ENCODE measurements around the gene RRP36.

The RRP36 gene

DNA sequence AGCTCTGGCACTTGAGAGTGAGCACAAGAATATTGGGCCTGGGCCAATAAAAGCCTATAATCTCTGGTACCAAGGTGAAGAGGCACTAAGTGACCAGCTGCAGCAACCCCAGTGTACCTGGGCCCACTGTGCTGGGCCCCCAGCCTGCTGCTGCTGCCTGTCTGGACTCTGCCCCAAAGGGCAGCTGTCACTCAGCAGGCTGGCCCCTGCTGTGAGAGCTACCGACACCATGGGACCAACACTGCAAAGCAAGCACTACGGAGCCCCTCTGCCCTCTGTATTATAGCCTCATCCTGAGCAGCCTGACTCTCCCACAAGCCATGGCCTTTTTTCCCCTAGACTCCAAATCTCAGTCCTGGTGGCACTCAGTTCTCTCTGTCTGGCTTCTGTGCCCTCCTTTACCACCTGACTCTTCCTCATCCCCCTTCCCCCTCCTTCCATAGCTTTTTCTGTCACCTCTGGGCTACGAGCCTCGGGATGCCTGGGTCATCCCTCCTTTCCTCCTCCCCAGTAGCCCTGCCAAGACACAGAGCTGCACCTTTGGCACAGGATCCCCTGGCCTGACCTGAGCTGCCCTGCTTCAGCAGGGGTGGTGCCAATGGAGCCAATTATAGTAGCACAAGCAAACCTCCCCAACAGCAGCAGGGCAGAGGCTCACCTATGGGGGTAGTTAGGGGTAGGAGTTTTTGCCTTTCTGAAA lies 14.2 kb downstream of the RRP36 start:
- no peak overlapping the region for H3K4me2 ChIP-seq (ENCODE audit: low read depth, low read length, poor library complexity, severe bottlenecking)
- peaks cover 4% of the 10 kb centered on the region; the same call in 1 of the 2 replicates for H3K36me3 ChIP-seq (ENCODE audit: low read length)
- H3K9me3 ChIP-seq (ENCODE audit: insufficient read depth, low read length), result no peaks in the 10 kb centered on the region
- no peaks in the 10 kb centered on the region for H4K20me1 ChIP-seq (ENCODE audit: low read depth, low read length)
- H3K27me3 ChIP-seq (ENCODE audit: low read length), result no peaks in the 10 kb centered on the region
- H3K9me2 ChIP-seq (replicated peaks; ENCODE audit: insufficient read depth, low read length), result no peaks in the 10 kb centered on the region
- TF ChIP-seq EZH2phosphoT487 (conservative IDR thresholded peaks at IDR 0.05; ENCODE audit: low read length), result no peak
- TF ChIP-seq, protein P1, sequence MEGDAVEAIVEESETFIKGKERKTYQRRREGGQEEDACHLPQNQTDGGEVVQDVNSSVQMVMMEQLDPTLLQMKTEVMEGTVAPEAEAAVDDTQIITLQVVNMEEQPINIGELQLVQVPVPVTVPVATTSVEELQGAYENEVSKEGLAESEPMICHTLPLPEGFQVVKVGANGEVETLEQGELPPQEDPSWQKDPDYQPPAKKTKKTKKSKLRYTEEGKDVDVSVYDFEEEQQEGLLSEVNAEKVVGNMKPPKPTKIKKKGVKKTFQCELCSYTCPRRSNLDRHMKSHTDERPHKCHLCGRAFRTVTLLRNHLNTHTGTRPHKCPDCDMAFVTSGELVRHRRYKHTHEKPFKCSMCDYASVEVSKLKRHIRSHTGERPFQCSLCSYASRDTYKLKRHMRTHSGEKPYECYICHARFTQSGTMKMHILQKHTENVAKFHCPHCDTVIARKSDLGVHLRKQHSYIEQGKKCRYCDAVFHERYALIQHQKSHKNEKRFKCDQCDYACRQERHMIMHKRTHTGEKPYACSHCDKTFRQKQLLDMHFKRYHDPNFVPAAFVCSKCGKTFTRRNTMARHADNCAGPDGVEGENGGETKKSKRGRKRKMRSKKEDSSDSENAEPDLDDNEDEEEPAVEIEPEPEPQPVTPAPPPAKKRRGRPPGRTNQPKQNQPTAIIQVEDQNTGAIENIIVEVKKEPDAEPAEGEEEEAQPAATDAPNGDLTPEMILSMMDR (IDR thresholded peaks at IDR 0.05; ENCODE audit: insufficient read depth, low read length, poor library complexity, severe bottlenecking), result no peak
- peaks cover 6% of the 10 kb centered on the region; the same call in 1 of the 2 replicates for H3F3A ChIP-seq (ENCODE audit: insufficient read depth)
- H3K9ac ChIP-seq (ENCODE audit: low read length), result no peak overlapping the region
- H3K27ac ChIP-seq (ENCODE audit: low read depth, low read length), result no peak overlapping the region
- H3K4me3 ChIP-seq (ENCODE audit: insufficient read depth, low read length, poor library complexity, severe bottlenecking), result no peak overlapping the region
- H3K79me2 ChIP-seq (ENCODE audit: insufficient read depth, low read length), result no peaks in the 10 kb centered on the region
- H2AFZ ChIP-seq (ENCODE audit: low read depth, low read length, severe bottlenecking), result no peak overlapping the region

DNA sequence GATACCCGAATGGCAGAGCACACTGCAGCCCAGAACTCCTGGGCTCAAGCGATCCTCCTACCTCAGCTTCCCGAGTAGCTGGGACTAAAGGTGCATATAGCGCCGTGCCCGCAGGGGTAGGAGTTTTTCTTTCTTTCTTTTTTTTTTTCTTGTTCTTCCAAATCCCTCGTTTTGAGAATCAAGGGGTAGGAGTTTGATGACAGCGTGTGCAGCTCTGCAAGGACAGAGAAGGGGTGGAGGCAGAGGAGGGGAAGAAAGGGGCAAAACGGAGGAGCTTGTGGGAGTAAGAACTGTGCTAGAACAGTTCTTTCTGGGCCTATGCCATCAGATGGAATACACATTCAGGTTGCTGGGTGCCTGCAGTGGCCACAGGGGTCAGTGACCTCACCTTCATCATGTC lies 15.3 kb downstream of the RRP36 start:
- Histone ChIP-seq H3F3A (ENCODE audit: insufficient read depth) (peaks cover 6% of the 10 kb centered on the region; the same call in 1 of the 2 replicates), H3K9ac (ENCODE audit: low read length) (no peak overlapping the region), H3K4me3 (ENCODE audit: insufficient read depth, low read length, poor library complexity, severe bottlenecking) (no peak overlapping the region), H3K27me3 (ENCODE audit: low read length) (no peaks in the 10 kb centered on the region), H3K9me3 (ENCODE audit: insufficient read depth, low read length) (no peaks in the 10 kb centered on the region), H3K36me3 (ENCODE audit: low read length) (peaks cover 4% of the 10 kb centered on the region; the same call in 1 of the 2 replicates), H3K9me2 (replicated peaks; ENCODE audit: insufficient read depth, low read length) (no peaks in the 10 kb centered on the region), H4K20me1 (ENCODE audit: low read depth, low read length) (no peaks in the 10 kb centered on the region), H2AFZ (ENCODE audit: low read depth, low read length, severe bottlenecking) (no peak overlapping the region), H3K79me2 (ENCODE audit: insufficient read depth, low read length) (no peaks in the 10 kb centered on the region), H3K4me2 (ENCODE audit: low read depth, low read length, poor library complexity, severe bottlenecking) (no peak overlapping the region), H3K27ac (ENCODE audit: low read depth, low read length) (no peak overlapping the region)
- TF ChIP-seq, protein P1 (IDR thresholded peaks at IDR 0.05; ENCODE audit: insufficient read depth, low read length, poor library complexity, severe bottlenecking), result no peak
- no peak for TF ChIP-seq EZH2phosphoT487 (conservative IDR thresholded peaks at IDR 0.05; ENCODE audit: low read length)

DNA sequence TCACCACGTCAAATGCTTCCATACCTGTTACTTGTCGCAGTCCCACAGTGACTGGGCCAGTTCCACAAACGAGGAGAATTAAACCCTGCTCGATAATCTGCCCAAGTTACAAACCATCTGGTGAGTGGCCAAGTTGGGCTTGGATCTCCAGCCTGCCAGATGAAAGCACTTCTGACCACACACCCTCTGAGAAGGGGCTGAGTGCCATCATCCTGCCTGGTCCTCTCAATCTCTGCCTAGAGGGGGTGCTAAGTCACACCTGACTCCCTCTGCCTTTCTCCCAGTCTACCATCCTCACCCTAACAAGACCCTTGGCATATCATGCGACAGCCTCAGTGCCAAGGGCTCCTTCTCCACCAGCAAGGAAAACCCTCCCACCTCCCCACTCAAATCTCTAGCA lies 15.8 kb downstream of the RRP36 start:
- Histone ChIP-seq H3K9ac (ENCODE audit: low read length) (no peak overlapping the region), H3K36me3 (ENCODE audit: low read length) (peaks cover 4% of the 10 kb centered on the region; the same call in 1 of the 2 replicates), H3K4me2 (ENCODE audit: low read depth, low read length, poor library complexity, severe bottlenecking) (no peak overlapping the region), H3K4me3 (ENCODE audit: insufficient read depth, low read length, poor library complexity, severe bottlenecking) (no peak overlapping the region), H3F3A (ENCODE audit: insufficient read depth) (peaks cover 6% of the 10 kb centered on the region; the same call in 1 of the 2 replicates), H2AFZ (ENCODE audit: low read depth, low read length, severe bottlenecking) (no peak overlapping the region), H3K9me3 (ENCODE audit: insufficient read depth, low read length) (no peaks in the 10 kb centered on the region), H3K79me2 (ENCODE audit: insufficient read depth, low read length) (no peaks in the 10 kb centered on the region), H3K27ac (ENCODE audit: low read depth, low read length) (no peak overlapping the region), H3K9me2 (replicated peaks; ENCODE audit: insufficient read depth, low read length) (no peaks in the 10 kb centered on the region), H3K27me3 (ENCODE audit: low read length) (no peaks in the 10 kb centered on the region), H4K20me1 (ENCODE audit: low read depth, low read length) (no peaks in the 10 kb centered on the region)
- TF ChIP-seq, protein P1 (IDR thresholded peaks at IDR 0.05; ENCODE audit: insufficient read depth, low read length, poor library complexity, severe bottlenecking), result no peak
- TF ChIP-seq EZH2phosphoT487 (conservative IDR thresholded peaks at IDR 0.05; ENCODE audit: low read length), result no peak
